ENCODE measurements around the gene PLA2G4C. TPM values are rescaled to one million over a fixed set of nuclear protein-coding genes. Genes with fewer than 3 reads are reported as not detected.
A peak's percentile ranks its signal among the peaks of the same experiment; 100 is the strongest.

PLA2G4C gene
- total RNA-seq, 1 donor from 2014 or later, result 14.7 TPM

DNA sequence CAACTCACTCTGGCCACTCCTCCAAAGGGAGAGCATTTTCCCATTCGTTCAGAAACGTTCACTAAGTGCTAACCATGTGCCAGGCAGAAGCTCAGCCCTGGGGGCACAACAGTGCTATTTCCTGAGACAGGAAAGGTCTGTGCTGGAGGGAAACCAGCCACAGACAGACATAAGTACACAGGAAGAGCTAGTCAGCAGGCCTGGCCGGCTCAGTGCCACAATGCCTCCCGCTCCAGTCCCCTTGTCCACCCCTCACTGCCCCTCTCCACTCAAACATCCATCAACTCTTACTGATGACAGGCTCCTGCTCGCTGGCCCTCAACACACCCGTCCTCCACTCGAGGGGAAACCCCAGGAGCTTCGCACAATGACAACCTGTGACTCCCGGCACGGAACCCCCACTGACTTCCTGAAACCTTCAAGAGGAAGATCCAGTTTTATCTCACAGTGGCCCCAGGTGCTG lies 11.3 kb upstream of the PLA2G4C start:
- Histone ChIP-seq H3K36me3 (no peaks in the 10 kb centered on the region), H3K4me1 (peaks cover 8% of the 10 kb centered on the region), H3K27ac (no peak overlapping the region), H3K9me3 (no peaks in the 10 kb centered on the region), H3K4me3 (no peak overlapping the region), H3K27me3 (no peaks in the 10 kb centered on the region)
- TF ChIP-seq, protein P1, sequence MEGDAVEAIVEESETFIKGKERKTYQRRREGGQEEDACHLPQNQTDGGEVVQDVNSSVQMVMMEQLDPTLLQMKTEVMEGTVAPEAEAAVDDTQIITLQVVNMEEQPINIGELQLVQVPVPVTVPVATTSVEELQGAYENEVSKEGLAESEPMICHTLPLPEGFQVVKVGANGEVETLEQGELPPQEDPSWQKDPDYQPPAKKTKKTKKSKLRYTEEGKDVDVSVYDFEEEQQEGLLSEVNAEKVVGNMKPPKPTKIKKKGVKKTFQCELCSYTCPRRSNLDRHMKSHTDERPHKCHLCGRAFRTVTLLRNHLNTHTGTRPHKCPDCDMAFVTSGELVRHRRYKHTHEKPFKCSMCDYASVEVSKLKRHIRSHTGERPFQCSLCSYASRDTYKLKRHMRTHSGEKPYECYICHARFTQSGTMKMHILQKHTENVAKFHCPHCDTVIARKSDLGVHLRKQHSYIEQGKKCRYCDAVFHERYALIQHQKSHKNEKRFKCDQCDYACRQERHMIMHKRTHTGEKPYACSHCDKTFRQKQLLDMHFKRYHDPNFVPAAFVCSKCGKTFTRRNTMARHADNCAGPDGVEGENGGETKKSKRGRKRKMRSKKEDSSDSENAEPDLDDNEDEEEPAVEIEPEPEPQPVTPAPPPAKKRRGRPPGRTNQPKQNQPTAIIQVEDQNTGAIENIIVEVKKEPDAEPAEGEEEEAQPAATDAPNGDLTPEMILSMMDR (IDR thresholded peaks at IDR 0.05), result no peak
- no peak for DNase-seq
- peak; percentile 80 for ATAC-seq
- intact Hi-C loops (cut with DNase I), result no loop called here

DNA sequence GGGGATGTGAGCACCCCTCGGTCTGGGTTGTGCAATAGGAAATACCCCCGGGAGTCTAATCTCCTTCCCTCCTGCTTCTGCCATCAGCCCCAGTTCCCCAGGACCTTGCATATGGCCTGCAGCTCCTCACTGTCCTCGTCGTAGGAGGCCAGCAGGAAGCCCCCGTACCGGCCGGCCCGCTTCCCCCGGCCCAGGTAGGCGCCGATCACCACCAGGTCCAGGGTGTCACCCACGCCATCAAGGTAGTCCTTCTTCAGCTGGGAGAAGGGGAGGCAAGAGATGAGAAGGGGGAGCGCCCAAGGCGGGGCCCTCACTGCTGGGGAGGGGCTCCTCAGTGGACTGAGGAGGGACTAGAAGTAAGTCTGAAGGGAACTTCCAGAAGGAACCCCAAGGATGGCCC lies 10.4 kb upstream of the PLA2G4C start:
- Histone ChIP-seq H3K9me3 (no peaks in the 10 kb centered on the region), H3K36me3 (no peaks in the 10 kb centered on the region), H3K4me3 (no peak overlapping the region), H3K27me3 (no peaks in the 10 kb centered on the region), H3K4me1 (peaks cover 8% of the 10 kb centered on the region), H3K27ac (no peak overlapping the region)
- TF ChIP-seq, protein P1 (IDR thresholded peaks at IDR 0.05), result no peak
- no peak for DNase-seq
- intact Hi-C loops (cut with DNase I), result no loop called here
- no peak for ATAC-seq

DNA sequence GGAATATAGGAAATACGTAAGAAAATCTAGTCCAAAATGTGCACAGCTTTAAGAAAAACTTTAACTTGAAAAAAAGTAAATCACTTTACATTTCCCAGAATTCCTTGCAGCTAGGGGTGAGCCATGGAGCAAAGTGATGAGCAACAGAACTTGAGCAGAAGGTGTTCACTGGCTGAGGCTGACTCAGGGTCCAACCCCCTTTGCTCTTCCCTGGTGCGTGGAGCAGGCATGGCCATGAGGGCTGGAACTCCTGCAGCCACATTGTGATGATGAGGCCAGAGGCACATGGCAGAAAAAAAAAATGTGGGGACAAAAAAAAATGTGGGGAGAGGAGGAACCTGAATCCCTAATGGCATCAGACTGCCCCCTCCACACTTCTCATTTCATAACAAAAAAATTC lies 9.9 kb upstream of the PLA2G4C start:
- Histone ChIP-seq H3K27ac (no peak overlapping the region), H3K4me1 (peaks cover 8% of the 10 kb centered on the region), H3K9me3 (no peaks in the 10 kb centered on the region), H3K4me3 (no peak overlapping the region), H3K36me3 (no peaks in the 10 kb centered on the region), H3K27me3 (no peaks in the 10 kb centered on the region)
- DNase-seq, result no peak
- intact Hi-C loops (cut with DNase I), result no loop called here
- TF ChIP-seq, protein P1 (IDR thresholded peaks at IDR 0.05), result no peak
- ATAC-seq, result no peak

DNA sequence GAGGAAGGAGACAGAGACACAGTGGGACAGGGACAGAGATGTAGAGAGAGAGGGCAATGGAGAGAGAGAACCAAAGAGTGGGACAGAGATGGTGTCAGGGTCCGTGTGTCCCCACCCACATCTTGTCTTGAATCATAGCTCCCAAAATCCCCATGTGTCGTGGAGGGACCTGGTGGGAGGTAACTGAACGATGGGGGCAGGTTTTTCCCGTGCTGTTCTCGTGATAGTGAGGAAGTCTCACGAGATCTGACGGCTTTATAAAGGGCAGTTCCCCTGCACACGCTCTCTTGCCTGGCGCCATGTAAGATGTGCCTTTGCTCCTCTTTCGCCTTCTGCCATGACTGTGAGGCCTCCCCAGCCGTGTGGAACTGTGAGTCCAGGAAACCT lies 7.5 kb upstream of the PLA2G4C start:
- H3K36me3 ChIP-seq, result no peaks in the 10 kb centered on the region
- no peaks in the 10 kb centered on the region for H3K27me3 ChIP-seq
- peaks cover 7% of the 10 kb centered on the region for H3K4me1 ChIP-seq
- H3K27ac ChIP-seq, result no peak overlapping the region
- intact Hi-C loops (cut with DNase I), result no loop called here
- H3K9me3 ChIP-seq, result no peaks in the 10 kb centered on the region
- H3K4me3 ChIP-seq, result no peak overlapping the region
- DNase-seq (no peak), ATAC-seq (no peak)
- TF ChIP-seq, protein P1 (IDR thresholded peaks at IDR 0.05), result no peak

DNA sequence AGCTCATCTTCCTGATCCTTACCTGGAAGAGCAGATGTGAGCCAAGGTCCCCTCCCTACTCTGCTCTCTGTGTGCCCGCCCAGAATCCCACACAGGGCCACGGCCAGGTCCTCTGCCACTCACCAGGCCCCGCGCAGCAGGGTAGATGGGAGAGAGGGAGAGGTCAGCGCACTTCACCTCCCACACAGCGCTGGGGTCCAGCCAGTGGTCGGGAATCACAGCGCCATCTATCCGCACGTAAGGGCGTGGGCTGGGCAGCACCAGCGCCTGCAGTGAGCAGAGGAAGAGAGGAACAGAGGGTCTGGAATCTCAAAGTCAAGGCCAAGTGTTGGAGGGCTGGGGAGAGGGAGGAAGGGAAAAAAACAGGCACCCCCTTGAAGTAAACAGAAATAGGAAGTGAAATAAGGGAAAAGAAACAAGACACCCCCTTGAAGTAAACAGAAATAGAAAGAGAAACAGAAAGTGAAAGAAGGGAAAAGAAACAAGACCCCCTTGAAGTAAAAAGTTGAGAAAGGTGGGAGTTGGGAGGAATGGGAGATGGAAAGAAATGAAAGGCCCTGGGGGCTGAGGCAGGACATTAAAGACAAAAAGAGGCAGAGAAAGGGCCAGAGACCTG lies 7.0 kb upstream of the PLA2G4C start:
- DNase-seq (no peak), ATAC-seq (no peak)
- H3K27ac ChIP-seq, result no peak overlapping the region
- TF ChIP-seq, protein P1 (IDR thresholded peaks at IDR 0.05), result no peak
- H3K36me3 ChIP-seq, result no peaks in the 10 kb centered on the region
- H3K4me3 ChIP-seq, result no peak overlapping the region
- peaks cover 3% of the 10 kb centered on the region for H3K4me1 ChIP-seq
- intact Hi-C loops (cut with DNase I), result no loop called here
- no peaks in the 10 kb centered on the region for H3K9me3 ChIP-seq
- no peaks in the 10 kb centered on the region for H3K27me3 ChIP-seq
